GM19328 (cell line): ENCODE data around the gene ZNF318.
"Not testable (repeated sequence)": the region's sequence is repeated elsewhere in the genome, so short reads cannot be mapped to it uniquely, and the experiment has no call there.

Source experiments
- ATAC-seq: cut with Tn5 transposase; IDR thresholded peaks from one replicate; pipeline ENCODE4 v1.9.1; 2021; ENCODE audit warnings: mild to moderate bottlenecking, moderate library complexity; ENCODE audit not compliant: unreplicated experiment

The ZNF318 gene

DNA sequence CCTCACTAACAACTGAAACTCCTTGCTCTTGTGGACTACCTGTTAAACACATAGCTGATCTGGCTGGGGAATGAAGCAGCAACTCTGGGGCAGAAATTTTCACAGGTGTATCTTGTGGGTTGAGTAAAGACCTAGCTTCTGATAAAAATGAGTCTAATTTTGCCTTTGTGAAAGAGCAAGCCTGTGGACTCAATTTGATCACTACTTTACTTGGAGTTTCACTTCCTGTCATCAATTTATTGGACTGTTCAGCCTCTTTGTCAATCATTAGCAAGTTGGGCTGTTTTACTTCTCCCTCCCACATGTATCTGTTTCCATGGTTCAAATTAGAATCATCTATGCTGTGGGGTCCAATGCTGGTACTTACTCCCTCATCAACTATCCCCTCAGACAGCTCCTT, 31.2 kb downstream of the ZNF318 start:
- no peak for ATAC-seq

- no peak for ATAC-seq
These were observed 33.1 kb downstream of the ZNF318 start for GRCh38 chr6:43336382-43336781.

DNA sequence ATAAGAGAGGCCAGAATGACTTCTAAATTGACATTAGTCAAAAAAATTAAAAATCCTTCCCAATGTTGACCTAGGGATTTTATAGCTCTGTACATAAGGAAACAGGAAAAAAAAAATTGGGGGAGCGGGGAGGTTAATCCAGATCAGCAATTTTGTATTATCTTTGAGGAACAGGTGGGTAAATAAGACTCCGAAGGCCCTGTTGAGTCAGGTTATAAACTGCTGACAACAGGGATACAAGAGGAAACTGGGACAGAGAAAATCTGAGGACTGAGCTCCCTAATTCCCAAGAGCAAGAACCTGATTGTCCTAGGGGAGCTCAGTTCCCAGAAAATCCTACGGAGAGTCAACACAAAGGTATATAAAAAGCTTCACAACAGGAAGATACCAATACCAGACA, 34.0 kb downstream of the ZNF318 start:
- no peak for ATAC-seq

DNA sequence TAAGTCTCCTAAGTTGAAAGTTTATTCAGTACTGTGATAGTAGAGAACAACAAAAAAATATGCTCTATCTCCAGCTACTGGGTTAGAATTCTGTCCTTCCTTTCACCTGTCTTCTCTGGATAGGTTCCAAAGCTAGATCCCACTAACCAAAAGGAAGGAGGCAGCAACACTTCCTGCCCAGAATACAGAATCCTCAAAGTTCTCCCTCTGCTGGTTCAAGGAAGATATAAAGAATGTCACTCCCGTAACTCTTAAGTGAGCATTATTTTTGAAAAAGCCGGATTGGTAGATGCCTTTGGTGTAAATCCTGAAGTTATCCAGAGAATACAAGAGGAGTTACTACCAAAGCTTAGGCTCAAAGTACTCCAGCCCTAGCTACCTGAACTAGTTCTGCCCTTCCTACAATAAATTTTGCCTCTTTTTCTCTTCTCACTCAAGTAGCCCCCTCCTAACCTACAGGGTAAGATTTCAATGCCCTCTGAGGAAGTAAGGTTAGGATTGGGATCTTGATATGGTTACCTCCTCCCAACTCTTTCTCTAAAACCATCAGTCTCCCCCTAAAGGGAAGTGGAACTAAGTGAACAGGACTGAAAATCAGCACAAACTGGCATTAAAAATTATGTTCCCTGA, 34.9 kb downstream of the ZNF318 start:
- no peak for ATAC-seq

DNA sequence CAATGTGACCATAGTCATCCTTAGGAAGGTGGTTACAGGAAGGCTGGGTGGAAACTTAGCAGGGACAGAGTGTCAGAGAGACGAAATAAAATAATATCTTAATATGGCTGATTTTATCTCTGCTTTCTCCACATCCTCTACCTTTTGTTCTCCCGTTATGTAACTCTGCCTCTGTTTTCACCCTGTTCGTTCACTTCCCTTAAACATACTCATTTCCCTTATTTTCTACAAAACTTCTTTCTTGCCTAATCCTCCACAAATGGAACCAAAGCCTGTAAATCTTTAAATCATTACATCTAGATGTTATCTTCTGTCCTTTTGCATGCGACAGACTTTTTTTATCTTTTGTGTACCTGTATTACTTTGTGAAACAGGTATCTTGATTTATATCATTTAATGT, 37.6 kb downstream of the ZNF318 start:
- ATAC-seq: no peak

DNA sequence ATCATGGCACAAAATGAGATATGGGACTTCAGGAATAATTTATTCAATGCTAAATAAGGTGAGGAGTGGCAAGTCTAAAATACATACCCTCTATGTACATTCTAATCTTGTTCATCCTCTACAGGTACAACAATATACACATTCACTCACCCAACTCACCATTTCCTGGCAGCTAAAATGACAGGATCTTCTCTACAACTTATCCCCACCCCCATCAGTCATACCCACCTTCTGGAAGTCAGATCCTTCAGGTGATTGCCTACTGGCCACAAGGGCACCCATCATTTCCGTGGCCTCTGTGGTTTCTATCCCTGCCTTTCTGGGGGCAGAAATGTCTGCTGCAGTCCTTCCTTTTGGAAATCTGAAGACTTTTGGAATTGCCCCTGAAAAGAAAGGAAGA, 38.0 kb downstream of the ZNF318 start:
- no peak for ATAC-seq

GRCh38 chr6:43328528-43328927, 40.9 kb downstream of the ZNF318 start:
- ATAC-seq: no peak

DNA sequence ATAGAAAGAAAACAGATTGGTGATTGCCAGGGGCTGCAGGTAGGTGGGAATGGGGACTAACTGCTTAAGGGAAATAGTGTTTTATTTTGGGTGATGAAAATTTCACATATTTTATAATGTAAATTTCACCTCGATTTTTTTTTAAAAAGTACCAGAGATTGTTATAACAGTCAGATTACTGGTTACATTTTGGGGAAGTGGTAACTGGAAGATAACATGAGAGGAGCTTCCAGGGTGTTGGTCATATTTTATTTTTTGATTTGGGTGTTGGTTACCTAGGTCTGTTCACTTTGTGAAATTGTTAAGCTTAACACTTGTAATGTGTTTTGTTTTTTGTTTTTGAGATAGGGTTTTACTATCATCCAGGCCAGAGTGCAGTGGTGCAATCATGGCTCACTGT, 43.6 kb downstream of the ZNF318 start:
- no peak for ATAC-seq

GRCh38 chr6:43318011-43318410, 51.4 kb downstream of the ZNF318 start:
- no peak for ATAC-seq

- ATAC-seq: no peak
These were observed 55.6 kb downstream of the ZNF318 start for GRCh38 chr6:43313813-43314212.

DNA sequence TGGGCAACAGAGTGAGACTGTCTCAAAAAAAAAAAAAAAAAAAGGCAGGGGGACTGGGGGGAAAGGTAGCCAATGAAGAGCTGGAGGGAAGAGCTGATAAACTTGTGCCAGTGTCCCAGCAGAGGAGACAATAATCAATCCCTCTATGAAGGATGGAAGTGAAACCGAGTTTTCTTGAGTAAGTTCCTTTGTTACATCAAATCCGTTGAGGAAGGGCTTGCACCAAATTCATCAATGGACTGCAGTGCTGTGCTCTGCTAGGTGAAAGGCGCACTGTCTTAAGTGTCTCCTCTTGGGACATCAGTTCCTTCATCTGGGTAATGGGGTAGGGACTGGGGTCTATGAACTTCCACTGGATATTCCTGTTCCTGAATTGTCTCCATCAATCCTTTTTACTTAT, 57.8 kb downstream of the ZNF318 start:
- ATAC-seq: no peak

- no peak for ATAC-seq
These were observed 58.8 kb downstream of the ZNF318 start for GRCh38 chr6:43310624-43311023.

DNA sequence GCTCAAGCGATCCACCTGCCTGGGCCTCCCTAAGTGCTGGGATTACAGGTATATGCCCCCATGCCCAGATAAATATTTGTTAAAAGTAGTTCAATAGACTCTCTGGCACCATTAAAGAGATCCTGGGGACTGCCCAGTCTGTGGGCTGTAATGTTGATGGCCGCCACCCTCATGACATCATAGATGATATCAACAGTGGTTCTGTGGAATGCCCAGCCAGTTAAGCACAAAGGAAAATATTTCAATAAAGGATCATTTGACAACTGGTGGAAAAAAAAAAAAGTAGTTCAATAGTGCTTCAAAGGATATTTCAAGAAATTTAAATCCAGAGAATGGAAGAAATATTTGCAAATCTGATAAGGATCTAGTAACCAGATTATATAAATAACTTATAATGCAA, 59.3 kb downstream of the ZNF318 start:
- no peak for ATAC-seq

GRCh38 chr6:43308990-43309477, 60.4 kb downstream of the ZNF318 start:
- ATAC-seq: no peak

DNA sequence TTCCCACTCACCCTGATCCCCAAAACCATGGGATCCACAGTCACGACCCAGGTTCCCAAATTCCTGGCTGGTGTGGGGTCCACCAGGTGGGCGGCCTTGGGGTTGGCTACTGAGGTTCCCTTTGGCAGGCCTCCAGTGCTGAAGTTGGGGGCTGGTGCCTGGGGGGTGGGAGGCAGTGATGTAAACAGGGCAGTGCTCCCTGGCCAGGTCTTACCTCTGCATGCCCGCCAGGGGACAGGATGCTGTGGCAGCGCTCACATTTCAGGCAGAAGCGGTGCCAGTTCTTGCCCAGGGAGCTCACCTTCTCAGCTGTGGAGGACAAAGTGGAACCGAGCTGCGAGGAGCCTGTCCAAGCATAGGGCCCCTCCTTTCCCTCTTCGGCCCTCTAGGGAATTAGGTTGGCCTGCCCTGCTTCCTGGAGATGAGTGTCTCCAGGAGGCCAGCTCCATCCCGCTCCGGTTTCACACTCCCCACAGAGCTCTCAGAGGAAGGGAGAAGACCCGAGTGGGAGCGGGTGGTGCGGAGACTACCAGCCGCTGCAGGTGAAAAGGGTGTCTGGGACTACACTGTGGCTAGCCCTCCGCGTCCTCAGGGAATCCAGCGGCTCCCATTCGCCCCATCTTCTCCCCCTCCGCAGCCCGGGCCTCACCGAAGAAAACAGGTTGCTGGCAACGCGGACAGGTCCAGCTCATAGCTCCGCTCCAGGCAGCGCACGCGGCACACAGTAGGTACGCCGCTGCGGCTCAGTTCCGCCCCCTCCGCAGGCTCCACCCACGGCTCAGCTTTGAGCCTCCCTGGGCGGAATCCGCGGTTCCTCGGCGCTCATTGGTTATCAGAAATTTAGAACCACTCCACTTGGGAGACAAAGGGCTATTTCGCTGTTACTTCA, 61.1 kb downstream of the ZNF318 start, which contains the start of gene CRIP3:
Gene CRIP3 (minus strand): TSS at position 726 of the 889 bp plus-strand sequence. CDS start 34 bp downstream, at position 692.
- ATAC-seq: no peak

DNA sequence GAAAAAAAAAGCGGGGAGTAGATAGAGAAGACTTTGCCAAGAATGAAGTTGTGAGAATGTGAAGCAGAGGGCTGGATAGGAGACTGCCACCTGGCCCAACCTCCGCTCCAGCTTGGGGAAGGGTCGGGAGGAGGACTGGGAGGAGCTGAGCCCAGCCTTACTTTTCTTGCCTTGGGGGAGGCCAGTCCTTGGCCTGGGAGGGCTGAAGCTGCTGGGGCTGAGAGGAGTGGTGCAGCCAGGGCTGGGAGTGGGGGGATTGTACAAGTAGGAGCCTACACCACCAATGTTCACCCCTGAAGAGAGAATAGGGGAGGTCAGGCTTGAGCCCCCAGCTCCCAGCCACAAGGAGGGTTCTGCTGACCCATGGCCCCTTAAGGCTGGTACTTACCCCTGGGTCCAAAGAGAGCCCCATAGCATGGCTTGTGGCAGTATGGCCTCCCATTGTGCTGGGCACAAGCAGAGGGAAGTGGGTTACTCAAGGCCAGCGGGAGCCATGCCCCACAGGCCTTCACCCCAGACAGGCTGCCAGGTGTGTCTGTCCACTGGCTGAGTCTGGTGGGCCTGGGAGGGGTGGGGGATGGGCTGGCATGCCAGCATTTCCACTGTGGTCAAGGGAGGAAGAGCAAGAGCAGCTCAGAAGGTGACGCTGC, 61.9 kb downstream of the ZNF318 start:
- no peak for ATAC-seq

DNA sequence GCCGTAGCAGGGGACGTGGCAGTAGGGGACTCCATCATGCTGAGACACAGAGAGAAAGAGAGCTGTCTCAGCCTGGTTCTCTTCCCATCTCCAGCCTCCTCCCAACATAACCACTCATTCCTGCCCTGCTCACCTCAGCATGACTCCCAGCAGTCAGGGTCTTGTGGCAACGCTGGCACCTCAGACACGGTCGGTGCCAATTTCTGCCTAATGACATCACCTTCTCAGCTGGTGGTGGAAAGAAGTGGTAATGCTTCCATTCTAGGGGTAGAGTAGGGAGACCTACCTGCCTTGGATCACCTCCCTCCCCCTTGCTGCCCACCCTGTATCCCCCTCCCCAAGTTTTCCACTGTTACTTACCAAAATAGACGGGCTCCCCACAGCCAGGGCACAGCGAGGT, 63.4 kb downstream of the ZNF318 start:
- no peak for ATAC-seq

DNA sequence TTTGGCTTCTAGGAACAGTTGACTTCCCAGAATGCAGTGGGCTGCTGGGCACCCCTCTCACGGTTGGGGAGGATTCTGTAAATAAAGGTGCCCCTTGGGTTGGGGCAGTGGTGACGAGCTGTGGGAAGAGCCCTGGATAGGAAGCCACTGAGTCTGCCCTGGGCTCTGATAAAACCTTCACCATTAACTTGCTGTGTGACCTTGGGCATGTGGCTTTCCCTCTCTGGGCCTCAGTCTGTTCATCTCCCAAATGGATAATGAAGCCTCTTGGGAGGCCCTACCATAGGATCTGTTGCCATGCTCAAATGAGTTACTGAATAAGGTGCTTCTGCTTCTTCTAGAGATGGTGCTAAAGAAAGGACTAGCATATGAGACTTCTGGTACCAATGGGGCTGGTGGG, 64.6 kb downstream of the ZNF318 start:
- ATAC-seq: no peak

GRCh38 chr6:43304361-43304760, 65.1 kb downstream of the ZNF318 start:
- no peak for ATAC-seq

- no peak for ATAC-seq
These were observed 65.6 kb downstream of the ZNF318 start for GRCh38 chr6:43303751-43304331.

- ATAC-seq: not testable (repeated sequence)
These were observed 66.4 kb downstream of the ZNF318 start for GRCh38 chr6:43303006-43303405.
